NCI-H1105 treated with DMSO at 0.1 percent for 48 hours (cell line): ENCODE measurements around the gene ABHD3.
"Not testable (repeated sequence)": the region's sequence is repeated elsewhere in the genome, so short reads cannot be mapped to it uniquely, and the experiment has no call there.

Source experiments
- DNase-seq: peaks from one replicate; lab custom pipeline; 2025; lab: John Stamatoyannopoulos, UW

ABHD3 gene

GRCh38 chr18:21704603-21705364 lies at the start of gene ABHD3:
TSS of gene ABHD3 (minus strand) at chr18:21704774. CDS start at chr18:21704665, 109 bp downstream.
- peak; percentile 91 for DNase-seq

GRCh38 chr18:21747764-21748693 lies 43.5 kb upstream of the ABHD3 start:
- DNase-seq = no peak

- DNase-seq = no peak
Observed at GRCh38 chr18:21747268-21747667, 42.7 kb upstream of the ABHD3 start.

GRCh38 chr18:21745231-21745630 lies 40.7 kb upstream of the ABHD3 start:
- no peak for DNase-seq

GRCh38 chr18:21743166-21743832 lies 38.7 kb upstream of the ABHD3 start:
- no peak for DNase-seq

- no peak for DNase-seq
Observed at GRCh38 chr18:21742315-21742687, 37.7 kb upstream of the ABHD3 start.

GRCh38 chr18:21741562-21742314 lies 37.2 kb upstream of the ABHD3 start:
- peak; percentile 37 for DNase-seq

- DNase-seq = no peak
Observed at GRCh38 chr18:21741312-21741561, 36.7 kb upstream of the ABHD3 start.

- DNase-seq = peak; percentile 97
Observed at GRCh38 chr18:21740538-21741311, 36.2 kb upstream of the ABHD3 start, which contains the start of gene MIB1. TSS of gene MIB1 (plus strand) at chr18:21740792. CDS start at chr18:21741584, 792 bp downstream.

- no peak for DNase-seq
Observed at GRCh38 chr18:21739604-21740537, 35.3 kb upstream of the ABHD3 start.

- not testable (repeated sequence) for DNase-seq
Observed at GRCh38 chr18:21736926-21737325, 32.4 kb upstream of the ABHD3 start.

GRCh38 chr18:21735452-21736015 lies 31.0 kb upstream of the ABHD3 start:
- DNase-seq = no peak

- no peak for DNase-seq
Observed at GRCh38 chr18:21733011-21733410, 28.4 kb upstream of the ABHD3 start.

GRCh38 chr18:21727702-21728101 lies 23.1 kb upstream of the ABHD3 start:
- DNase-seq = no peak

GRCh38 chr18:21725201-21725600 lies 20.6 kb upstream of the ABHD3 start:
- DNase-seq = no peak

GRCh38 chr18:21722687-21723086 lies 18.1 kb upstream of the ABHD3 start:
- DNase-seq = no peak

- DNase-seq = no peak
Observed at GRCh38 chr18:21714474-21714873, 9.9 kb upstream of the ABHD3 start.

- DNase-seq = not testable (repeated sequence)
Observed at GRCh38 chr18:21707130-21707529, 2.6 kb upstream of the ABHD3 start.

GRCh38 chr18:21706386-21706865 lies 1.9 kb upstream of the ABHD3 start:
- no peak for DNase-seq
